Naive B cell (primary cell): ENCODE results near the gene P3R3URF. TPM values are rescaled to one million over a fixed set of nuclear protein-coding genes. Genes with fewer than 3 reads are reported as not detected.

ENCODE experiments used
- ATAC-seq, 2 donors: fragments of 150-1000 bp; cut with Tn5 transposase; 2 replicates each; pipeline ENCODE4 v1.10.0; 2021; ENCODE audit warnings: low read depth in 2 of 2, mild to moderate bottlenecking in 2 of 2, moderate library complexity in 2 of 2
- DNase-seq: peaks from one replicate; pipeline ENCODE4 v3.0.0; 2022
- H3K27ac Mint-ChIP-seq, 6 donors: one replicate each; pipeline ENCODE4 v1.8.0; 2020 to 2022; ENCODE audit warnings: mild to moderate bottlenecking in 6 of 6, mixed read lengths in 6 of 6, moderate library complexity in 5 of 6, inconsistent platforms in 2 of 6
- H3K27me3 Mint-ChIP-seq, 3 donors: one replicate each; pipeline ENCODE4 v1.8.0; 2021 to 2022; ENCODE audit warnings: mixed read lengths in 3 of 3, mild to moderate bottlenecking in 1 of 3
- H3K36me3 Mint-ChIP-seq, 2 donors: one replicate each; pipeline ENCODE4 v1.8.0; 2020 to 2022; ENCODE audit warnings: mixed read lengths in 2 of 2, inconsistent platforms in 1 of 2, mild to moderate bottlenecking in 1 of 2
- H3K4me1 Mint-ChIP-seq, 3 donors: one replicate each; pipeline ENCODE4 v1.8.0; 2020 to 2022; ENCODE audit warnings: mixed read lengths in 3 of 3, inconsistent platforms in 1 of 3, mild to moderate bottlenecking in 1 of 3, moderate library complexity in 1 of 3
- H3K4me3 Mint-ChIP-seq, 8 donors: one replicate each; pipeline ENCODE4 v1.8.0; 2020 to 2022; ENCODE audit warnings: mild to moderate bottlenecking in 8 of 8, mixed read lengths in 8 of 8, moderate library complexity in 8 of 8, inconsistent platforms in 2 of 8
- H3K9me3 Mint-ChIP-seq, 7 donors: one replicate each; pipeline ENCODE4 v1.8.0; 2020 to 2022; ENCODE audit warnings: mixed read lengths in 7 of 7, mild to moderate bottlenecking in 5 of 7, inconsistent platforms in 2 of 7, moderate library complexity in 1 of 7
- polyA plus RNA-seq, 6 donors: library from polyadenylated mRNA; unstranded; fragments of 300-500 nt; fragmentation: Illumina TruSeq; gene quantifications; one replicate each; pipeline ENCODE4 v1.2.3, GENCODE V29; 2021; ENCODE audit warnings: low read depth in 6 of 6

P3R3URF gene
- polyA plus RNA-seq, 6 donors from 2014 or later, result not detected

DNA sequence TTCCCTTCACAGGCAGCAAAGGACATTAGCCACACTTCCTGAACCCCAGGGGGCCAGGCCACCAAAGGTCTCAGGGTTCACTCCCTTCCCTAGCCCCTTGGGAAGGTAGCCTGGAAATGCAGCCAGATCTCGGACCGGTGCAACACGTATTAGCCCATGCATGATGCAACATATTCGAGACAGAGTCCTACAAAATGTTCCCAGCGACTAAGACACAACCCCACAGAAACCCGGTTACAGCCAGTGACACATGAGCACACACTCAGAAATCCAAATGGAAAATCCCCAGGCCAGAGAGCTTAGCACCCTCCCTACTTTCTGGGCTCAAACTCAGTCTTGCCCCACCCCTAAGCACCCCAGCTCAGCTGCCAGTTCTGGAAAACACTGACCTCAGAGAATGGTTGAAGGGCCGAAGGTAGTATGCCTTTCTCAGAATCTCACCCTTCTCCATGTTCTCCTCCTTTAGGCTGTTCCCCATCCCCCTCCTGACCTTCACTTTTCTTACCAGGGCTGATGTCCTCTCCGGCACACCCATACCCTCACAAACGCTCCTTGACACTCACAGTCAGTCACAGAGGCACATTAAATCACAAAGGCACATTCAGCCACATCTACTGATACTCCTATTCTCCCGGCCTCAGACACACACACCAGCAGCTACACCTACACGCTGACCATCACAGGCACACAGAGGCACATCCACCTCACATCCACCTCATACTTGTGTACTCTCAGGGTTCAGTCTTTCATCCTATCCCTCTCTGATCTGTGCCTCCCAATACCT lies 1.6 kb downstream of the P3R3URF start, which contains the start of gene TSPAN1:
TSS of gene TSPAN1 (plus strand) at position 640 of the 784 bp plus-strand sequence. CDS start 6,021 bp downstream, outside the sequence.
- H3K4me1 Mint-ChIP-seq, result peaks cover 4 to 8% (median 5%) of the 10 kb centered on the region in 3 donors
- no peaks in the 10 kb centered on the region for H3K9me3 Mint-ChIP-seq
- no peak for DNase-seq
- no peak within 1 kb of the TSS for H3K4me3 Mint-ChIP-seq
- no peak within 1 kb of the TSS for H3K27ac Mint-ChIP-seq
- no peak for ATAC-seq
- H3K36me3 Mint-ChIP-seq, result no peaks in the 10 kb centered on the region
- H3K27me3 Mint-ChIP-seq, result no peaks in the 10 kb centered on the region

DNA sequence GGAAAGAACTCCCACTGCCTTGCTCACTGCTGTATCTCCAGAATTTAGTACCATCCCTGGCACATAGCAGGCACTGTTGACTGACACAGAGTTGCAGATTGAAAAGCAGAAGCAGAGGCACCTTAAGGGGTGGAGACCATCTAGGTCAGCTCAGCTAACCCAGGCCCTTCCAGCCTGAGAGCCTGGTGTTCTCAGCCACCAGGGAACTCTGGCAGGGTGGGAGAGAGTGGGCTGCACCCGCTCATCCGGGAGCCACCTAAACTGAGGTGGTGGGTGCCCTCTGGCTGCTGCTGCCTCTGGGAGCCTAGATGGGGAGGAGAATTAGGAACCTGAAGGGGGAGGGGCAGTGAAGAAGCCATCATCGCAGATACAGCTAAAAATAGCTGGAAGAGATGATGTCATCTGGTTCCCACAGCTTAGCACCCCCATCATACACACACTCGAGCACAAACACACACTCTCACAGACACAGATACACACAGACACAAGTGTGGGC lies 2.9 kb downstream of the P3R3URF start:
- ATAC-seq (peak; percentile 57 to 61), DNase-seq (no peak)
- H3K36me3 Mint-ChIP-seq, result no peaks in the 10 kb centered on the region
- H3K4me3 Mint-ChIP-seq, result no peak overlapping the region
- H3K27ac Mint-ChIP-seq, result no peak overlapping the region
- H3K27me3 Mint-ChIP-seq, result peaks cover 0 to 5% (median 0%) of the 10 kb centered on the region in 3 donors
- peaks cover 4 to 8% (median 5%) of the 10 kb centered on the region in 3 donors for H3K4me1 Mint-ChIP-seq
- no peaks in the 10 kb centered on the region for H3K9me3 Mint-ChIP-seq

DNA sequence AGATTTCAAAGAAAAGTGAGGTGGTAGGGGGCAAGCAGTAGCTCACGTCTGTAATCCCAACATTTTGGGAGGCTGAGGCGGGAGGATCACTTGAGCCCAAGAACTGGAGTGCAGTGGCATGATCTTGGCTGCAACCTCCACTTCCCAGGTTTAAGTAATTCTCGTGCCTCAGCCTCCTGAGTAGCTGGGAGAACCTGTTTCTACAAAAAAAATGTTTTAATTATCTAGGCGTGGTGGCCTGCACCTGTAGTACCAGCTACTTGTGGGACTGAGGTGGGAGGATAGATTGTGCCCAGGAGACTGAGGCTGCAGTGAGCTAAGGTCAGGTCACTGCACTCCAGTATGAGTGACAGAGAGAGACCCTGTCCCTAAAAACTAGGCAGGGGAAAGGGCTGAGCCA lies 4.0 kb downstream of the P3R3URF start:
- ATAC-seq (no peak), DNase-seq (no peak)
- Mint-ChIP-seq H3K36me3 (no peaks in the 10 kb centered on the region), H3K27ac (peak overlapping the region in 1 of 6 donors; percentile 84), H3K9me3 (no peaks in the 10 kb centered on the region), H3K4me3 (peak overlapping the region in 2 of 8 donors; percentile 17 to 30), H3K4me1 (peaks cover 8 to 12% (median 10%) of the 10 kb centered on the region in 3 donors), H3K27me3 (peaks cover 0 to 6% (median 5%) of the 10 kb centered on the region in 3 donors)

DNA sequence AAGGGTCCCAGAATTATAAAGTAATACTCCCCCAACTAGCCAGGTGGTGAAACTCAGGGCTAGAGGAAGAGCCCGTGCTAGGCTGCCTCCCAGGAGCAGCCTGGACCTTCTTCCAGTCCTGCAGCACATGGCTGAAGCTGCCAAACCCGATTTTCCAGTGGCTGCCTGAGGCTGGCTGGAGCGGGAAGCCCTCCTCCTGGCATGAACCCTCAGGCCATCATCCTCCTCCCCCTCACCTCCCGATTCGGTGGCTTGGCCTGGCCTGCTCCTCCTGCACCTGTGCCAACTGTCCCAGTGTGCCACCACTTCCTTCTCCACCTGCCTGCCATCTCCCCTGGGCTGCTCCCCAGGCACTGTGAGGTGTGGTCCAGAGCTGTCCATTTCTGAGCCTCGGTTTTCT lies 4.4 kb downstream of the P3R3URF start:
- Mint-ChIP-seq H3K27me3 (peaks cover 0 to 7% (median 5%) of the 10 kb centered on the region in 3 donors), H3K9me3 (no peaks in the 10 kb centered on the region), H3K36me3 (no peaks in the 10 kb centered on the region), H3K27ac (peak overlapping the region in 2 of 6 donors; percentile 84 to 93), H3K4me1 (peaks cover 11 to 16% (median 14%) of the 10 kb centered on the region in 3 donors), H3K4me3 (peak overlapping the region in 1 of 8 donors; percentile 30)
- no peak for ATAC-seq
- DNase-seq, result no peak

DNA sequence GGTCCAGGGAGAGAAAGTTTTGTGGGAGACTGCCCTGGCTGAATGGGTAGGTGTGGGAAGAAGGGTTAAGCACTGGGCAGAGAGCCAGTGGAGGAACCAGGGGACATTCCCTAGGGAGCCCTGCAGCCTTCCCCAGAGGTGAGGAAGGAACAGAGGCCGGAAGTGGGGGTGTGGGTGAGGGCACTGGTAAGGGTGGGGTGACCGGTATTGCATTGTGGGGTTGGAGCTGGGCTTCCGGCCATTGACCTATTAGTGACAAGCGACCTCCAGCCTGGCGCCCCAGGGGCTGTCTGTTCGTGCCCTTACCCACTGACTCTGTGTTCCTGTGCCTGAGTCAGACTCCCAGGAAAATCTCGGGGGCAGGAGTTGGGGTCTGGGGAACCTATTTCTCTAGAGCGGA lies 4.9 kb downstream of the P3R3URF start:
- peaks cover 16 to 21% (median 19%) of the 10 kb centered on the region in 3 donors for H3K4me1 Mint-ChIP-seq
- ATAC-seq, result no peak
- peaks cover 0 to 7% (median 5%) of the 10 kb centered on the region in 3 donors for H3K27me3 Mint-ChIP-seq
- H3K27ac Mint-ChIP-seq, result no peak overlapping the region
- H3K4me3 Mint-ChIP-seq, result no peak overlapping the region
- DNase-seq, result no peak
- no peaks in the 10 kb centered on the region for H3K9me3 Mint-ChIP-seq
- H3K36me3 Mint-ChIP-seq, result no peaks in the 10 kb centered on the region

DNA sequence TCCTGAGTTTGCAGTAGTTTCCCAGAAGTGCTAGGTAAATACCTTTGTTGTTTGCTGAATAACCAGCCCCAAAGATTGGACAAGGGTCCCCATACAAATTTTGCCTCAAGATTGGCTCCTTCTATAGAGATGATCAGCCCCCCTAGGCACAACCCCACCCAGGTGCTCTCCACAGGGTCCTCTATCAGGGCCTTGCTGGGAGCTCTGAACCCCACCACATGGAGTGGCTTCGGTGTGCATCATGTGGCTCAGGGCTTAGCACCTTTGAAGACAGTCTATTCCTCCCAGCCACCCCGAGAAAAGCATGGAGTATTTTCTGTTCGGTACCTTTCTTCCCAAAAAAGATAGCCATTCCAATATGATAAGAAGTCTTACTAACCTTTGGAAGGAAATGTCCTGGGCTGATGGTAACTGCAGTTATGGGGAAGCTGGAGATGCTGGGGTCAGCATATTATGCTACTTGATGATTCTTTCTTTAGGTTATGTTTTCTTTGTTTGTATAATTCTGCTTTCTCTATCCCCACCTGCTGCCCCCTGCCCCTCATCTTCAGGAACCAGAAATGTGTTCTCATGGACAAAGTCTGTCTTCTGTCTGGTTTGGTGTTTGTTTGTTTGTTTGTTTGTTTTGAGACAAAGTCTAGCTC lies 6.4 kb downstream of the P3R3URF start:
- H3K4me1 Mint-ChIP-seq, result peaks cover 24 to 25% (median 25%) of the 10 kb centered on the region in 3 donors
- no peak for DNase-seq
- peaks cover 0 to 10% (median 9%) of the 10 kb centered on the region in 3 donors for H3K27me3 Mint-ChIP-seq
- no peaks in the 10 kb centered on the region for H3K9me3 Mint-ChIP-seq
- no peak for ATAC-seq
- H3K36me3 Mint-ChIP-seq, result no peaks in the 10 kb centered on the region
- H3K27ac Mint-ChIP-seq, result peak overlapping the region in 1 of 6 donors; percentile 59
- H3K4me3 Mint-ChIP-seq, result no peak overlapping the region

DNA sequence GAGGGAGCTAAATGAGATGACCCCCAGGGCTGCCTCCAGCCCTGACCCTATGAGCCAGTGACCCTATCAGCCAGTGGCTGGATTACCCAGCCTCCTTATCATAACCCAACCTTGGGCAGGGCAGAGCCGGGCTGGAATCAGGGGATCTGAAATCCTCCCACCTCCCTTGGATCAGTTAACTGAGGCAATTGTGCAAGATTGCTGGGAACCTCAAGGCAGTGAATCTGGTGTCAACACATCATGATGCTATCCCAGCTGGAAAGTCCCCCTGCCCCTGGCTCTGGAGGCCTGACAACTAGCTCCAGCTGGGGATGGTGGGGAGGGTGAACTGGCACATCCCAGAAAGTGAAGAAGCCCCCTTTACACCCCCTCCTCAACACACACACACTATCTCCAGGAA lies 7.8 kb downstream of the P3R3URF start:
- Mint-ChIP-seq H3K9me3 (no peaks in the 10 kb centered on the region), H3K27ac (peak overlapping the region in 1 of 6 donors; percentile 36), H3K4me3 (peak overlapping the region in 2 of 8 donors; percentile 12 to 87), H3K27me3 (peaks cover 0 to 25% (median 24%) of the 10 kb centered on the region in 3 donors), H3K4me1 (peaks cover 24 to 25% (median 25%) of the 10 kb centered on the region in 3 donors), H3K36me3 (no peaks in the 10 kb centered on the region)
- DNase-seq, result no peak
- ATAC-seq, result no peak

DNA sequence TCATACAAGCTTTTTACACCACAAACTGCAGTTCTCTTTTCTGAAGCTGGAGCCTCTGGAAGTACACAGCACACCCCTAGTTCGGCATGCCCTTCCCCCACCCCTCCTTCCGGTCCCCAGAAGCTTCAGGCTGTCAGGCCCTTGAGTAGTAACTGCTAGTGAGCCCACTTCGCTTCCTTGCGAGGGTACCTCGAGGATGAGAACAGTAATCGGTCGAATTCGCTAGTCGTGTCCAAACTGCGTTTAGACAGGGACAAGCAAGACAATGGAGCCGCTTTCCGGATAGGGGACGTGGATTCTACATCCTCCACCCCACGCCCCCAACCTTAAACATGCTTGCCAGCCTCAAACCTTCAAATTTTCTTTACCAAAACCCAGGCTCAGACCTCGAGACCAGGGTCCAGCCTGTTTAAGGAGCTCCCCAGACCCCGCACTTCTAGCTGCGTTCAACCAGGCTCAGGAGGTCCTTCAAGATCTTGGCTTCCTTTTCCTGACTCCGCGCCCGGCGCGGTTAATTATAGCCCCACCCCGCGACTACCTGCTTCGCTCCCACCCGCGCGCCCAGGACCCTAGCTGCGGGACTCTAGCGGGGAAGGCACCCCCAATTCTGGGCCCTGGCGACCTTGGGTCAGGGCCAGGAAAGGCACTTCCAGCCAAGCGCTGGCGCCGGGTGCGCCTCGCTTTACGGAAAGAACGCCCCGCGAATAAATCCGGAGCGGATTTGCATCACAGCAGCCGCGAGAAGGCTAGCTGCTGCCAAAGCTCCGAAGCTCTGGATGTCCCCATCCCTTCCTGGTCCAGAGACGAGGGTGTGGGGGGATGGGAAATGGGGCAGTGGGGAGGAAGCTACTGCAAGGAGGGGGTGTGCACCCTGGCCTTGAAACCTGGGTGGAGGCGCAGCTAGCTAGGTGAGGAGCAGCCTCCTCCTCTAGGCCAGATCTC lies 9.5 kb downstream of the P3R3URF start:
- peak; percentile 77 to 83 for ATAC-seq

DNA sequence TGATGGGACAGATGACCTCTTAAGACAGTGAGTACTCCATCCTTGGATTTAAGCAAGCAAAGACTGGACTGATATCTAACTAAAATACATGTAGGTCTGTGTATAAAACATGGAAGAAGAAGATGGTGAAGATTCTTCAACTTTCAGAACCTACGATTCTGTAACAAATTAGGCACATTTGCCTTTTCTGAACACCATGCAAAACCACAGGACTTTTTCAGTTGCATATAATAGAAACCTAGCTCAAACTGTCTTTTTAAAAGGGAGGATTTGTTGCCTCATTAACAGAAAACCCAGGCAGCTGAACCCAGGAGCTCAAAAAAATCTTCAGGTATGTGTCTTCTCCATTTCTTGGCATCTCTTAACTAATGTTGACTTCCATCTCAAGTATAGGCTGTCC lies 16.1 kb downstream of the P3R3URF start:
- no peaks in the 10 kb centered on the region for H3K36me3 Mint-ChIP-seq
- no peak for ATAC-seq
- H3K4me3 Mint-ChIP-seq, result no peak overlapping the region

More for the DNA sequence above, 9.5 kb downstream of the P3R3URF start:
- Mint-ChIP-seq H3K27ac (peak overlapping the region; percentile 60 to 80 (median 62)), H3K27me3 (peaks cover 0 to 25% (median 24%) of the 10 kb centered on the region in 3 donors), H3K36me3 (no peaks in the 10 kb centered on the region), H3K4me1 (peaks cover 16 to 22% (median 20%) of the 10 kb centered on the region in 3 donors), H3K9me3 (no peaks in the 10 kb centered on the region), H3K4me3 (peak overlapping the region; percentile 81 to 94 (median 92))
- DNase-seq, result peak; percentile 33

DNA sequence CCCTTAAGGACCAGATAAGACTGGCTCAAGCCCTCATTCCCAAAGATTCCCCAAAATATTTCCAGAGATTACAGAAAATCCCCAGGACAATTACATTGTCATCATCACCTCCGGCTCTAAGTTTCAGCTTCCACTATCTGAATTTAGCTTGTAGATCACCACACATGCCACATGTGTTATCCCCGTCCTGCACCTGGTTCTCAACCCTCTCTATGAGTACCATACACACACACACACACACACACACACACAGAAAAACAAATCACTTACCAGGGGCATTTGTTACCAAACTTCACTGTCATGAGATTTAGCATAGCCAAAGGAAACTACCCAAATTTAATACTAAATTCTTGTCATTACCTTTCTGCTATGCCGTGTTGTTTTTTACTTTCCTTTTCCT lies 16.8 kb downstream of the P3R3URF start:
- H3K9me3 Mint-ChIP-seq, result no peaks in the 10 kb centered on the region
- no peak for DNase-seq
- no peak for ATAC-seq
- H3K36me3 Mint-ChIP-seq, result no peaks in the 10 kb centered on the region
- H3K27me3 Mint-ChIP-seq, result peaks cover 0 to 11% (median 11%) of the 10 kb centered on the region in 3 donors
- H3K27ac Mint-ChIP-seq, result no peak overlapping the region
- no peaks in the 10 kb centered on the region for H3K4me1 Mint-ChIP-seq
- no peak overlapping the region for H3K4me3 Mint-ChIP-seq

More for the DNA sequence above, 16.1 kb downstream of the P3R3URF start:
- H3K27ac Mint-ChIP-seq, result no peak overlapping the region
- no peak for DNase-seq
- H3K27me3 Mint-ChIP-seq, result peaks cover 0 to 18% (median 18%) of the 10 kb centered on the region in 3 donors
- no peaks in the 10 kb centered on the region for H3K9me3 Mint-ChIP-seq
- peaks cover 0 to 3% (median 0%) of the 10 kb centered on the region in 3 donors for H3K4me1 Mint-ChIP-seq

DNA sequence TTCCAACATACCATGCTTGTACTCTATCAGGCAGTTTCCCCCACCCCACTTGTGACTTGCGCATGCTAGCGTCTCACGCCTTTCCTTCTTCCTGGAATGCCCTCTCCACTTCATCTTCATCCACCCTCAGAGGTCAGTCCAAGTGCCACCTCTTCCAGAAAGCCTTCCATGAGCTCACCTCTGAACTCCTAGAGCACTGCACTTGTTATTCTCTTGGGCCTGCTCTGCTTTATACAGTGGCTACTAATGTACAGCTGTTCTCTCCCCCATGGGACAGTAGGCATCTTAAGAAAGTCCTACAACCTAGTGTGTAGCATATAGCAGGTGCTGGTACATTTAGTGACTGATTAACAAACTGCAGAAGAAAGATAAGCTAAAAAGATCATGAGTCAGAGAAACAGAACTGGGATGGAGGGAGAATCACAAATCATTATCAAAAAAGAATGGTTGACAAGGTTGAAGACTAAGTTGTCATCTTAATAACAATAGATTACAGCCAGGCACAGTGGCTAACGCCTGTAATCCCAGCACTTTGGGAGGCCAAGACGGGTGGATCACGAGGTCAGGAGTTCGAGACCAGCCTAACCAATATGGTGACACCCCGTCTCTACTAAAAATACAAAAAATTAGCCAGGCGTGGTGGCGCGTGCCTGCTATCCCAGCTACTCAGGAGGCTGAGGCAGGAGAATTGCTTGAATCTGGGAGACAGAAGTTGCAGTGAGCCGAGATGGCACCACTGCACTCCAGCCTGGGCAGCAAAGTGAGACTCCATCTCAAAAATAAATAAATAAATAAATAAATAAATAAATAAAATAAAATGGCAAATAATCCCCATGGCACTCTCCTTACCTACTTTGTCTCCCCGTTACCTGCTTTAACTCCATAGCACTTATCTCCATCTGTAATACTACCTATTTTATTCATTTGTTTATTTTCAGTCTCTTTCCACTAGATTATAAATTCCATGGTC lies 17.7 kb downstream of the P3R3URF start:
- Mint-ChIP-seq H3K36me3 (no peaks in the 10 kb centered on the region), H3K9me3 (no peaks in the 10 kb centered on the region), H3K4me3 (no peak overlapping the region), H3K4me1 (no peaks in the 10 kb centered on the region), H3K27me3 (peaks cover 0 to 2% (median 2%) of the 10 kb centered on the region in 3 donors), H3K27ac (no peak overlapping the region)
- ATAC-seq (no peak), DNase-seq (no peak)

DNA sequence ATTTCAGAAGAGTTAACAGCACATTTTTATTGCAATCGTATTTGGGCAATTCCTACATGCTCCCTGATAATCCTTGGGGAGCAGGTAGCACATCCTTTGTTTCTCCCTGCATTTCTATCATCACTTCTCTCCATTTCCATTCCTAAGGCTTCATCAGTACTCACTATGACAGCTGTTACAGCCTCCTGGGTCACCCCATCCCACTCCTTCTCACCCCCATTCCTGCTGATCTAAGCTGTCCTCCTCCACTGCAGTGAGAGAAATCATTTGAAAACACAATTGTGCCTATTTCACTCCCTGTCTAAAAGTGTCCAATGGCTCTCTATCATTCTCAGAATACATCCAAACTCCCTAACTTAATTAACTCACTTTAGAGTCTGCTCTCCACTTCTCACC lies 18.4 kb downstream of the P3R3URF start:
- no peak overlapping the region for H3K27ac Mint-ChIP-seq
- H3K36me3 Mint-ChIP-seq, result no peaks in the 10 kb centered on the region
- ATAC-seq (no peak), DNase-seq (no peak)
- H3K9me3 Mint-ChIP-seq, result no peaks in the 10 kb centered on the region
- H3K4me1 Mint-ChIP-seq, result no peaks in the 10 kb centered on the region
- no peak overlapping the region for H3K4me3 Mint-ChIP-seq
- no peaks in the 10 kb centered on the region for H3K27me3 Mint-ChIP-seq
